Mesothelial cell of epicardium (in vitro differentiated cells): ENCODE data around the gene ABCC4. TPM values are rescaled to one million over a fixed set of nuclear protein-coding genes. Genes with fewer than 3 reads are reported as not detected.

Experiments
- DNase-seq, 2 experiments: peaks; one replicate each; pipeline ENCODE4 v3.0.0; 2021; ENCODE audit warnings: low spot score in 2 of 2; ENCODE audit not compliant: unreplicated experiment in 2 of 2
- H3K27ac Mint-ChIP-seq: 2 replicates; pipeline ENCODE4 v1.8.0; 2021; ENCODE audit warnings: mixed read lengths
- H3K27me3 Mint-ChIP-seq: 2 replicates; pipeline ENCODE4 v1.8.0; 2021; ENCODE audit warnings: low read depth, mixed read lengths
- H3K36me3 Mint-ChIP-seq: 2 replicates; pipeline ENCODE4 v1.8.0; 2021; ENCODE audit warnings: mixed read lengths
- H3K4me1 Mint-ChIP-seq: 2 replicates; pipeline ENCODE4 v1.8.0; 2021; ENCODE audit warnings: mixed read lengths
- H3K4me3 Mint-ChIP-seq: 2 replicates; pipeline ENCODE4 v1.8.0; 2021; ENCODE audit warnings: mild to moderate bottlenecking, moderate library complexity, mixed read lengths
- H3K9me3 Mint-ChIP-seq: 2 replicates; pipeline ENCODE4 v1.8.0; 2021; ENCODE audit warnings: mixed read lengths
- total RNA-seq: library from RNA; stranded (reverse); gene quantifications from 3 replicates; pipeline ENCODE4 v1.2.1, GENCODE V29; 2021
- TF ChIP-seq, protein P1 (sequence below): fragments of 200-600 bp; sonication (generic); IDR thresholded peaks from one replicate; pipeline ENCODE4 v1.5.0; 2021; ENCODE audit warnings: antibody characterized with exemption; ENCODE audit not compliant: unreplicated experiment

Gene ABCC4
- total RNA-seq, 1 donor from 2014 or later, result 7.7 TPM

DNA sequence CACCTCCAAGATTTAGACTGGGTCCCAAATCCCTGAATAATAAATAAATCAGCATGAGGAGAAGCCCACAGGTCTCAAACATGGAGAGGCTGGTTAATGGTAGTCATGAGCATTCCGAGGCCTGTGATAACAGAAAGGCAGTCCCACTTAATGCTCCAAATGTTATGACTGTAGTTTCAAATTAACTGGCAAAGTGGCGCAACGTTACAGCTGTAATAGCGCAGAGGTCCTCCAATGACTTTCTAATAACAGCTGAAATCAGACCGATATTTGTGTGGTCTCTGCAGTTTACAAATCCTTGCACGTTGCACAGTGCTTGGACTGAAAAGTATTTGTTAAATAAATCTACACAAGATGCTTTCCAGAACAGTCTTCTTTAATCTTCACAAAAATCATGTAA, 141.8 kb downstream of the ABCC4 start:
- Mint-ChIP-seq H3K4me3 (no peak overlapping the region), H3K36me3 (no peaks in the 10 kb centered on the region), H3K27me3 (peaks cover 2% of the 10 kb centered on the region), H3K9me3 (no peaks in the 10 kb centered on the region), H3K4me1 (peaks cover under 1% of the 10 kb centered on the region), H3K27ac (no peak overlapping the region)
- TF ChIP-seq, protein P1, sequence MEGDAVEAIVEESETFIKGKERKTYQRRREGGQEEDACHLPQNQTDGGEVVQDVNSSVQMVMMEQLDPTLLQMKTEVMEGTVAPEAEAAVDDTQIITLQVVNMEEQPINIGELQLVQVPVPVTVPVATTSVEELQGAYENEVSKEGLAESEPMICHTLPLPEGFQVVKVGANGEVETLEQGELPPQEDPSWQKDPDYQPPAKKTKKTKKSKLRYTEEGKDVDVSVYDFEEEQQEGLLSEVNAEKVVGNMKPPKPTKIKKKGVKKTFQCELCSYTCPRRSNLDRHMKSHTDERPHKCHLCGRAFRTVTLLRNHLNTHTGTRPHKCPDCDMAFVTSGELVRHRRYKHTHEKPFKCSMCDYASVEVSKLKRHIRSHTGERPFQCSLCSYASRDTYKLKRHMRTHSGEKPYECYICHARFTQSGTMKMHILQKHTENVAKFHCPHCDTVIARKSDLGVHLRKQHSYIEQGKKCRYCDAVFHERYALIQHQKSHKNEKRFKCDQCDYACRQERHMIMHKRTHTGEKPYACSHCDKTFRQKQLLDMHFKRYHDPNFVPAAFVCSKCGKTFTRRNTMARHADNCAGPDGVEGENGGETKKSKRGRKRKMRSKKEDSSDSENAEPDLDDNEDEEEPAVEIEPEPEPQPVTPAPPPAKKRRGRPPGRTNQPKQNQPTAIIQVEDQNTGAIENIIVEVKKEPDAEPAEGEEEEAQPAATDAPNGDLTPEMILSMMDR, result no peak
- no peak for DNase-seq

DNA sequence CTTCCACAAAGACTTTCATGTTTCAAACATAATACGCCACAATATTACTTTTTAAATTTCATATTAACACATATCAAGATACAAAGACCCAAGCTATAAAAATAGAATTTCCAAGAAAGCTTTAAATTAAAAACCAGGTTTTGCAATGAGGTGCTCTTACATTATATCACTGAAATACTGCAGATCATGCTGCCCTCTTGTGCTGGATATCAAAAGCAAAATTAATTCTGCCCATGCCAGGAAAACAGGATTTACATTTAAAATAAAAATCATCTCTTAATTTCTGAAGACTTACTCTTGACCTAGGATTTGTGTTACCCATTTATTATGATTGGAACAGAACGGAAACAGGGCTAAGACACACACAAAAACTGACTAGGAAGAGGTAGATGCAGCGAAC, 145.0 kb downstream of the ABCC4 start:
- no peaks in the 10 kb centered on the region for H3K9me3 Mint-ChIP-seq
- no peak for DNase-seq
- no peak overlapping the region for H3K27ac Mint-ChIP-seq

GRCh38 chr13:95155504-95155903, 145.7 kb downstream of the ABCC4 start:
- no peak for DNase-seq
- no peaks in the 10 kb centered on the region for H3K36me3 Mint-ChIP-seq
- H3K27ac Mint-ChIP-seq, result no peak overlapping the region
- TF ChIP-seq, protein P1, result no peak
- peaks cover 7% of the 10 kb centered on the region for H3K4me1 Mint-ChIP-seq
- no peaks in the 10 kb centered on the region for H3K9me3 Mint-ChIP-seq
- H3K27me3 Mint-ChIP-seq, result peaks cover 6% of the 10 kb centered on the region
- no peak overlapping the region for H3K4me3 Mint-ChIP-seq

More for the DNA sequence above, 145.0 kb downstream of the ABCC4 start:
- TF ChIP-seq, protein P1, result no peak
- Mint-ChIP-seq H3K36me3 (no peaks in the 10 kb centered on the region), H3K4me3 (no peak overlapping the region), H3K4me1 (peaks cover 7% of the 10 kb centered on the region), H3K27me3 (peaks cover 6% of the 10 kb centered on the region)

- TF ChIP-seq, protein P1, result no peak
- Mint-ChIP-seq H3K9me3 (no peaks in the 10 kb centered on the region), H3K4me3 (no peak overlapping the region), H3K4me1 (peaks cover 7% of the 10 kb centered on the region), H3K36me3 (no peaks in the 10 kb centered on the region), H3K27ac (no peak overlapping the region), H3K27me3 (peaks cover 6% of the 10 kb centered on the region)
- no peak for DNase-seq
Observed at GRCh38 chr13:95155093-95155492, 146.2 kb downstream of the ABCC4 start.

GRCh38 chr13:95154413-95154886, 146.8 kb downstream of the ABCC4 start:
- TF ChIP-seq, protein P1, result no peak
- H3K27ac Mint-ChIP-seq, result peak overlapping the region; percentile 14
- H3K27me3 Mint-ChIP-seq, result peaks cover 6% of the 10 kb centered on the region
- DNase-seq, result no peak
- H3K4me3 Mint-ChIP-seq, result no peak overlapping the region
- H3K9me3 Mint-ChIP-seq, result no peaks in the 10 kb centered on the region
- H3K4me1 Mint-ChIP-seq, result peaks cover 7% of the 10 kb centered on the region
- no peaks in the 10 kb centered on the region for H3K36me3 Mint-ChIP-seq
